Endothelial cell of umbilical vein (primary cell): ENCODE results near the gene COL13A1.

Experiments used
- EZH2 ChIP-seq: IDR thresholded peaks from 2 replicates; pipeline ENCODE4 v1.6.1; 2012; ENCODE audit warnings: borderline replicate concordance, low read depth, mild to moderate bottlenecking, moderate library complexity, low read length, inconsistent platforms; ENCODE audit not compliant: severe bottlenecking
- GATA2 ChIP-seq: IDR thresholded peaks from 2 replicates; pipeline ENCODE4 v1.7.0; 2011; ENCODE audit warnings: low read depth, mild to moderate bottlenecking, moderate library complexity, mixed read lengths, low read length; ENCODE audit not compliant: insufficient read length, insufficient read depth
- MAX ChIP-seq: IDR thresholded peaks from 2 replicates; pipeline ENCODE4 v1.6.1; 2011; ENCODE audit not compliant: insufficient read depth, insufficient read length
- MYC ChIP-seq: IDR thresholded peaks from one replicate; pipeline ENCODE4 v1.6.1; 2011; ENCODE audit warnings: mild to moderate bottlenecking, low read depth, low read length
- POLR2A ChIP-seq: IDR thresholded peaks from 2 replicates; pipeline ENCODE4 v1.6.1; 2012; ENCODE audit warnings: low read depth, mild to moderate bottlenecking, control low read depth, low read length
- POLR2AphosphoS5 ChIP-seq: IDR thresholded peaks from 2 replicates; pipeline ENCODE4 v1.6.1; 2012; ENCODE audit warnings: low read depth, mild to moderate bottlenecking, control low read depth, low read length, moderate library complexity; ENCODE audit not compliant: insufficient read depth
- TF ChIP-seq, protein P1 (sequence below), 2 donors: IDR thresholded peaks; 1 replicate in 1 of 2; 2 replicates in 1 of 2; pipeline ENCODE4 v1.5.1; 2011; ENCODE audit warnings: low read length in 2 of 2, mild to moderate bottlenecking in 2 of 2, moderate library complexity in 2 of 2, control low read depth in 1 of 2, inconsistent platforms in 1 of 2, low read depth in 1 of 2; ENCODE audit not compliant: insufficient read depth in 1 of 2; ENCODE audit errors: extremely low read depth in 1 of 2

- TF ChIP-seq, protein P1, sequence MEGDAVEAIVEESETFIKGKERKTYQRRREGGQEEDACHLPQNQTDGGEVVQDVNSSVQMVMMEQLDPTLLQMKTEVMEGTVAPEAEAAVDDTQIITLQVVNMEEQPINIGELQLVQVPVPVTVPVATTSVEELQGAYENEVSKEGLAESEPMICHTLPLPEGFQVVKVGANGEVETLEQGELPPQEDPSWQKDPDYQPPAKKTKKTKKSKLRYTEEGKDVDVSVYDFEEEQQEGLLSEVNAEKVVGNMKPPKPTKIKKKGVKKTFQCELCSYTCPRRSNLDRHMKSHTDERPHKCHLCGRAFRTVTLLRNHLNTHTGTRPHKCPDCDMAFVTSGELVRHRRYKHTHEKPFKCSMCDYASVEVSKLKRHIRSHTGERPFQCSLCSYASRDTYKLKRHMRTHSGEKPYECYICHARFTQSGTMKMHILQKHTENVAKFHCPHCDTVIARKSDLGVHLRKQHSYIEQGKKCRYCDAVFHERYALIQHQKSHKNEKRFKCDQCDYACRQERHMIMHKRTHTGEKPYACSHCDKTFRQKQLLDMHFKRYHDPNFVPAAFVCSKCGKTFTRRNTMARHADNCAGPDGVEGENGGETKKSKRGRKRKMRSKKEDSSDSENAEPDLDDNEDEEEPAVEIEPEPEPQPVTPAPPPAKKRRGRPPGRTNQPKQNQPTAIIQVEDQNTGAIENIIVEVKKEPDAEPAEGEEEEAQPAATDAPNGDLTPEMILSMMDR (IDR thresholded peaks at IDR 0.05; ENCODE audit: extremely low read depth in 1 of 2, insufficient read depth in 1 of 2, low read depth in 1 of 2, low read length in 2 of 2): no peak
- TF ChIP-seq POLR2A (no peak), POLR2AphosphoS5 (no peak), MYC (no peak), EZH2 (no peak), MAX (no peak), GATA2 (no peak)
Measured at GRCh38 chr10:69955897-69956740, 154.4 kb downstream of the COL13A1 start.
